NCI-H524 treated with DMSO at 0.1 percent for 48 hours (cell line): ENCODE results near the gene NKPD1.

Source experiments
- DNase-seq: peaks from one replicate; lab custom pipeline; 2025; lab: John Stamatoyannopoulos, UW

NKPD1 gene

DNA sequence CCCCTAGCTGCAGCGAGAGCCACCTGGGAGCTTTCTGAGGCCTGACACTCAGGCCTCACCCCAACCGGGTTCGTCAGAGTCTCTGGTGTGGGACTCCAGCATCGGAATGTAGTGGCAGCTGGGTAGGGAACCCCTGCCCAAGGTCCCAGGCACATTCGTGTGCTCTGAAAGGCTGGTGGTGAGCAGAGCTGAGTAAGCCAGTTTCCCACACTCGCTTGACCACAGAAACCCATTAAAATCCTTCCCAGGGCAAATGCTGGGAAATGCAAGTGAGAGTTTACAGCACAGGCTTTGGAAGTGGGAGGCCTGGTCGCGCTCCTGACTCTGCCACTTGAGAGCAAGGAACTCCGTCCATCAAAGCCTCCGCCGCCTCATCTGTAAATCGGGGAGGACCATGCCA lies 13.0 kb upstream of the NKPD1 start:
- DNase-seq: no peak

DNA sequence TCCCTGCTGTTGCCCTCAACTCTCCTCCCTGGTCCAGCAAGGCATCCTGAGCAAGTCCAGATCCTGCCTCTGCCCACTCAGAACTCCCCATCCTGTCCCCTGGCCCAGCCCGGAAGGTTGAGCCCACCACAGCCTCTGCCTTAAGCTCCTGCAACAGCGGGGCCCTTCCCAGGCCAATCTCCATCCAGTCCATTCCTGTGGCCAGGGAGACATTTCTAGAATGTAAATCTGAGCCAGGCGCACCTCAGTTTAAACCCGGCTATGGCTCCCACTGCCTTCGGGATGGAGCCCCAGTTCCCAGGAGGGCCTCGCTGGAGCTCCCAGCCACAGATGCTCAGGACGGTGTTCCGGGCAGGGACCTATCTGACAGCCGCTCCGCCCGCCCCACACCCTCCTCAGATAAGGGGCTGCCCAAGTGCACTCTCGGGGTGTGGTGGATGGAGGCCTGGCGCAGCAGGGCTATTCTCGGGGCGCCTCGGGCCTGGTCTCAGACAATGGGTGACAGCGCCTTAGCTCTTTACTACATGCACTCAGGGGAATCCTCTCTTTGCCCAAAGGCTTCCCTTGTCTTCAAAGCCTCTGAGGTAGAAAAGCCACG lies 11.9 kb upstream of the NKPD1 start:
- DNase-seq: no peak

DNA sequence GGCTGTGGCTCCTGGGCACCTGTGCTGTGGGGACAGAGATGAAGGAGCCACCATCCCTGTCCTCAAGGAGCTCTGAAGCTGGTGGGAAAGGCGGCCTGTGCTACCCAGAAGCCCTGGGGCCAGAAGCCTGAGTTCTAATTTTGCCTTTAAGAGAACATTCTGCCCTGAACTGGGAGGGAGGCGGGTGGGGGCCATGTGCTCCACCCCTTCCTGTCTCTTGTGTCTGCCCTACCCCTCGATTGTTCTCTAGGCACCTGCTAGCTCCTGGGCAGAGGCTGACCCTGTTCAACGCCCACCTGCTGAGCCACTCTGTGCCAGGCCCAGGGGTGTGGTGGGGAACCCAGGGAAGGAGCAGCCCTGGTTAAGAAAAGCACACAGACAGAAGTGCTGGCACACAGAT lies 11.4 kb upstream of the NKPD1 start:
- DNase-seq: no peak

DNA sequence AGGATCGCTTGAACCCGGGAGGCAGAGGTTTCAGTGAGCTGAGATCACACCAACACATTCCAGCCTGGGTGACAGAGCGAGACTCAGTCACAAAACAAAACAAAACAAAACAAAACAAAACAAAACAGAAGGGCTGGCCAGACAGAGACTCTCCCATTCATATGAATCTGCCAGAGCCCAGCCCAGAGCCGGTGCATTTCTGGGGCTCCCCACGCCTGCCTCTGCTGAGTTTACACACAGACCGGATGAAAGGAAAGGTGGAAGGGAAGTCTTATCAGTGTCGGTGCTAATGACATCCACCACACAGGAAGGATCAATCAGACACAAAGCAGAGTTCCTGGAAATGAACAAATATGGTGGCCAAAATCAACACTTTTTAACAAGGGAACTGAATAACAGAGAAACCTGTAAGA lies 10.4 kb upstream of the NKPD1 start:
- no peak for DNase-seq

DNA sequence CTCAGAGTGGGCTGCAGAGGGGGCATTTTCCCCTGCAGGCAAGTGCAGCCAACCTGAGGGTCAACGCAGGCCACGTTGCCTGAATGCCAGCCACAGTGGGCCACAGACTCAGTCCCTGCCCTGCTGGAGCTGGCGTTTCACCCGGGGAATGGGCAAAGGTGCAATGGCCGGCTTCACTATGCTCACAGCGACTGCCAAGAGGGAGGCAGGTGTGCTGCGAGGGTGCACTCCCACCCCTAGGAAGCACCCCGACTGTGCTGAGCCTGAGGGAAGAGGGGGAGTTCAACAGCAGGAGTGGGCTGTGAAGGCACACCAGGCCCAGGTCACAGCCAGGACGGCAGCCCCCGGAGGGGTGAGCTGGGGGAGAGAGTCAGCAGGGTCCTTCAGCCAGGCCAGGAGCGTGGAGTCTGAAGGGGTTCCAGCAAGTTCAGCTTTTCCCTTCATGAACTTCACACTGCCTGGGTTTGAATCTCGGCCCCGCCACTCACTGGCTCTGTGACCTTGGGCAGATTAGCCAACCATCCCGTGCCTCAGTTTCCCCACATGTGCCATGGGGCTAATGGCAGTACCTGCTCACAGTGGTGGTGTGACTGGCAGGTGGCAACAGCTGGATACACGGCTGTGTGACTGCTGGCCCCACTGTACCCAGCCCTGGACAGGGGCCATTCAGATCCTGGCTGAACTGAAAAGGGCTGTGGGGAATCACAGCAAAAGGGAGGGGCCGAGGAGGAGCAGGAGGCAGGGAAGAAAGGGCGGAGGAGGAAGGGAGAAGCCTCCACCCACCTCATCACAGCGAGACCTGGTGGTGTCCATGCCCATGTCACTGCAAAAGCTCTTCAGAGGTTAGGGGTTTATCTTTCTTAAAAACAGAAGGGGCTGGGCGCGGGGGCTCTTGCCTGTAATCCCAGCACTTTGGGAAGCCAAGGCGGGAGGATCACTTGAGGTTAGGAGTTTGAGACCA lies 9.6 kb upstream of the NKPD1 start:
- no peak for DNase-seq

DNA sequence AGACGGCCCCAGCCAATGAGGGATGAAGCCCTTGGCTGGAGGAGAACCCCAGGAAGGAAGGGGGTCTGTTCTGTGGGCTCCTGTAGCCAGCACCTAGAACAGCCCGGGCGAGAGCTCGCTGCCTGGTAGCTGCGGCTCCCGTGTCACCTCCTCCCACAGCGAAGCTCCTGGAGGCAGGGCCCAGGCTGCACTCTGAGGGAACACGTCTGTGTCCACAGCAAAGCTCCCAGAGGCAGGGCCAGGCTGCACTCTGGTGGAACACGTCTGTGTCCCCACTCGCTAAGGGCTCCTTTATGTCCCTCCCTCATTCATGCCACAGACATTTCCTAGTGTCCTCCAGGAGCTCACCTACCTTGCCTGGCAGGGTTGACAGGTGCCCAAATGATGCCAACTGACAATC lies 8.8 kb upstream of the NKPD1 start:
- no peak for DNase-seq

DNA sequence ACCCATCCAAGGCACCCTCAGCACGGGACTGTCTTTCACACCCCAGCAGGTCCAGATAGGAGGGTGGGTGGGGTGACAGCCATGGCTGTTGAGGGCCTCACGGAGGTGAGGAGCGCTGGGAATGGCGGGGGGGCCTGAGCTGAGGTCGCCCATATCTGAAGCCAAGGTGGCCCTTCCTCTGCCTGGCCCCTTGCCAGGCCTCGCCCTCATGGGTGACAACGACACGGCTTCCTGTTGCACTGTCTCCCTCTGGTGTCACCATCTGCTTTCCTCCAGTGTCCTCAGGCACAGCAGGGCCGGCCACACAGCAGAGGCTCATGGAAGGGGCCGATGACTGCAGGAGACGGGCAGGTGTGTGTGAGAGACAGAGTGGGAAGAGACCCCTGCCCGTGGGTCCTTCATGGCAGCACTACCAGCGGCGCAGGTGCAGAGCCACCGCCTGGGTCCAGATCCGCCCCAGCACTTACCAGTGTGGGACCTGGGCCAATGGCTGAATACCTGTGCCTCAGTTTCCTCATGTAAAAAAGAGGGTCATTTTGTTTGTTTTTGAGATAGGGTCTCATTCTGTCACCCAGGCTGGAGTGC lies 8.1 kb upstream of the NKPD1 start:
- no peak for DNase-seq

DNA sequence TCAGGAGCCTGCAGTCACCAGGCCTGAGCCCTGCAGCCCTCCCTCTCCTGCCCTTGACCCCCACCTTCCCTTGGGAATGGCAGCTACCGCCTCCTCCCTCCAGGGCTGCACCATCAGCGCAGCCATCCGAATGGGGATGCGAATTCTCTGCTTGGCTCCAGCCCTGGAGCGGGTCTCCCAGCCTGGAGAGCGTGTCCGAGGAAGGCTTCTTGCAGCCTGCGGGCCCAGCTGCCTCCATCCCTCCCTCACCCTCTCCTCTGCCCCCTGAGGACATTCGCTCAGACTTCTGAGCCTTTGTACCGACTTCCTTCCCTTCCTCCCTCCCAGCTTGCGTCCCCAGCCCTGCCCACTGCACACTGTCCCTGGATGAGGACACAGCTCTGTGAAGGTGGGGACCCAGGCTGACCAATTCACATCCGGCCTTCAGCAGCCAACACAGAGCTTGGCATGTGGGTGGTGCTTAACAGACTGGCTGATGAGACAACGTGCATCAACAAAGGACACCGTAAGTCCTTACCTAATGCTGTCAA lies 6.0 kb upstream of the NKPD1 start:
- DNase-seq: no peak

DNA sequence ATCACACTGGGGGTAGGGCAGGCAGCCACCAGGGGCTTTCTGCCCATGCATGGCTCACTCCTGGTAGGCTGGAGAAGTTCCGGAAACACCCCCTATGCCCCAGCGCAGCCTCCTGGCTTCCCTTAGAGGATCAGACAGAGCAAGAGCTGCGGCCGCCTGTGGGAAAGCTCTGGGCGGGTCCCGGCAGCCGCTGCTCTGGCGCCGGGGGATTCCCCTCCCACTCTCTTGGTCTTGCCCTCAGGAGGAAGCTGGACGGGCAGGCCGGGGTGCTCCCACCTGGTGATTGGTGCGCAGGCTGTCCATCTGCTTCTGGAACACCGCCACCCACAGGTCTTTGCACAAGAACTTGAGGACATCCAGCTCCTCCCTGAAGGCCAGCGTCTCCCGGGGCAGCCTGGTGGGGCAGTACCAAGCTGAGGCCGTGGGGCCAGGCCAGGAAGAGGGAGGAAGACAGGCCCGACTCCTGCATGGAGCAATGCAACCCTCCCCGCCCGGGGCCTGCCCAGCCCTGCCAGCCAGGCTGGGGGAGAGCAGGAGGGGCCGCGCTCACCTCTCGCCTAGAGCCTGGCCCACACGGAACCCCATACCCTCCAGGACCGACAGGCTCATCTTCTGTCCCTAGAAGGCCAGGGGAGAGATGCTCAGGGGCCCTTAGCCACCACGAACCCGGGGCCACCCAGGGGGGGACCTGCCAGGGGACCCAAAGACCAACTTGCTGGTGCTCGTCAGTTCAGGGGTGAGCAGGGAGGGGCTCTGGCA lies 4.0 kb upstream of the NKPD1 start:
- no peak for DNase-seq

DNA sequence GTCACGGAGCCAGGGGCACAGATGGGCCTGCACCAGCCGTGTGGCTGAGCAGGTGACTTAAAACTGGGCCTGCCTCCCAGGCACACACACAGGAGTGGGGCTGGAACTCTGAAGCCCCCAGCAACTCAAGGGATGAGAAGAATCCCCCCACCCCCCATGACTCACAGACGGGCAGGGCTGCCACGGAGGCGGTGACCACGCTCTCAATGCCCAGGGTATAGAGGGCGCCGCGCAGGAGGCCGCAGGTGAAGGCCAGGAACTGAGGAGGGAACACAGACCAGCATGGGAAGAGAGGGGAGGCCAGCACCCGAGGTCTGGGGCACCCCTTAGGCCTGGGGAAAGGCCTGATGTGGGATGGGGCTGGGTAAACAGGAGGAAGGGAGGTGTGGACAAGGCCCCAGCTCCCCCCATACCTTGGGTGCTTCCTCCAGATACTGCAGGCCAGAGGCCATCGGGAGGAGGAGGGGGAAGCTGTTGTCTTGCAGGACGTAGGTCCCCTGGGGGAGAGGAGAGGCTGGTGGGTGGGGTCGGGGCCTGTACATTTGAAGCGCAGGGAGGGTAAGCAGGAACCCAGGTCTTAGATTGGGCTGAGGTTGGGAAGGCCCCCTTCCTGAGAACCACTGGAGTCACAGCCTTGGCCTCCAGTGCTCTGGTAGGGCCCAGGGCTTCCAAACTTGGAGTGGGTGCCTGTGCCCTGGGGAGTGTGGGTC lies 3.1 kb upstream of the NKPD1 start:
- DNase-seq: no peak

DNA sequence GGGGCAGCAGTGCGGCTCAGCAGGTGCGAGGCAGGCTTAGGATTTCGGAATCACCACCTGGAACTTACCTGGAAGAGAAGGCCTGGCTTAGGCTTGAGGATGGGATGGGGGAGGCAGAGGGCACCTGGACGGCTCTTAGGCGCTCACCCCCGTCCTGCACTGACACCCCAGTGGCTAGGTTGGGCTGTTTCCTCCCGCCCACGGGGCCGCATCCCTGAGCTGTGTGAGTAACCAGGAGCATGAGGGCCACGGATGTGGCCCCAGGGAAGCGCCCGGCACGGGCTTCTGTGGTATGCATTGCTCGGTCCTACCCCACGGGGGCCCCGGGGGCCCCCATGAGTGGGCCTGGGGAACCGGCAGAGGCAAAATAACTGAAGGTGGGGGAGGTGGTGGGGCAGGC lies 2.4 kb upstream of the NKPD1 start:
- no peak for DNase-seq

DNA sequence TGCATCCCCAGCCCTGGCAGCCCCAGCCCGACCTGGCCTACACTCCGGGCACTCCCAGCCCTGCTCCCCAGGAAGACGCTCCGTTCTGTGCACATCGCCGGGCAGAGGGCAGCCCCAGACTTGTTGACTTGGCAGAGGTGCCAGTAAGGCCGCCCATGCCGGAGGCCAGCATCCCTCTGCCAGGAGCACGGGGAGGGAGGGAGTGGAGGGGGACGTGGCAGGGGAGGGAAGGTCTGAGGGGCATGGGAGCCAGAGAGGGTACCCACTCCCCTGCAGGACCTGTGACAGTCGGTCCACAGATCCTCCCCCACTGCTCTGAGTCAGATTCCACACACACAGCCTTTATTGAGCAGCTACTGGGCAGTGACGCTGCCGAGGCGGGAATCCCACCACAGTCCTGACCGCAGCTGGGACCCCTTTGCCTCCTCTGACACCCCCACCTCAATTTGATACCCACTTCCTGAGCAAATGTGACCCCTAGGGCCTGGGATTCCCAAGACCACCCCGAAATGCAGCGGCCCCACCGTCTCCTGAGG lies 1.9 kb upstream of the NKPD1 start:
- no peak for DNase-seq

DNA sequence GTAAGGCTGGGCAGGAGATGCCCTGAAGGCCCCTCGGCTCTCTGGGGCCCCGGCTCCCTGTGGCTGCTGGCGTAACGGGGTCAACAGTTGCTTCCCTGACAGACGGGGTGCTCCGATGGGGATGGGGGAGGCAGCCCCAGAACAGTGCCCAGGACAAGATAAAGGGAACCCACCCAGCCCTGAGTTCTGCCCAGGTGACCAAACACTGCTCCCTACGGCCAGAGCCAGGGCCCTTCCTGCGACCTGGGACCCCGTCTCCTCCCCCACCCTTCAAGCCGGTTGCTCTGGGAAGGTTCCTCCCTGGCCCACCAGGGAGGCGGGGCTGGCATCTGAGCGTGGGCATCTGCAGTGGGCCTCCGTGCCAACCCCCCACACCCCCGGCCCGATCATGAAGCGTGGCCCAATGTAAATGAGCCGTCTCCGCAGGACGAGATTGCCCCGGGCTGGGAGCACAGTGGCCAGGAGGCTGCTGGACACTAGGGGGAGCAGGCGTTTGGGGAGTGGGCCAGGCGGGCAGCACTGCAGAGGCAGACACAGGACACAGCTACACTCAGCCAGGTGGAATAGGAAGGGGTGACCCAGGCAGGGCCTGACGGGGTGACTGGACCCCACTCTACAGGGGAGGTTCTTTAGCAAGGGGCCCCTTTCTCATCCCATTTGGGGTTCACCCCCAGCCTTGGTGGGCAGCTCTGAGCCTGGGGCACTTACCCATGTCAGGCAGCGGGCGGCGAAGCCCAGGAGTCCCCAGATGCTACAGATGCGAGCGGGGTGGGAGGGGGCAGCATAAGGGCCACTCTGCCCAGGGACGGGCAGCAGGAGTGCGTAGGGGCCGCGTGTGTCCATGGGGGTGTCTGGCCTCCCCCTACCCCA lies 1.2 kb upstream of the NKPD1 start:
- no peak for DNase-seq

DNA sequence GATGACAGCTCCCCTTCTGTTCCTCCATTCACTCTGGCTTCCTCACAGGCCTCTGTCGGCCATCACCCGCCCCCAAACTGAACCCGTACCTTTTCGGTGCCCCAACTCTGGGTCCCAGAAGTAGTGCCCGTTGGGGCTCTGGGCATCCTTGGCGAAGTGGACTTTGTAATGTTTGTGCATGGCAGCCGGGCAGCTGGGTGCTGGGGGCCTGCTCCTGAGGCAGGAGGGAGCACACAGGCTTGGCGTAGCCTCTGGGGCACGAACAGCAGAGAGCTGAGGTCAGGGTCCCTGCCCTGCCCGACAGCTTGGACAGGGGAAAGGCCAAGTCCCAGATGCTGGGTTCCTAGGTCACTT lies 834 bp downstream of the NKPD1 start:
- no peak for DNase-seq

DNA sequence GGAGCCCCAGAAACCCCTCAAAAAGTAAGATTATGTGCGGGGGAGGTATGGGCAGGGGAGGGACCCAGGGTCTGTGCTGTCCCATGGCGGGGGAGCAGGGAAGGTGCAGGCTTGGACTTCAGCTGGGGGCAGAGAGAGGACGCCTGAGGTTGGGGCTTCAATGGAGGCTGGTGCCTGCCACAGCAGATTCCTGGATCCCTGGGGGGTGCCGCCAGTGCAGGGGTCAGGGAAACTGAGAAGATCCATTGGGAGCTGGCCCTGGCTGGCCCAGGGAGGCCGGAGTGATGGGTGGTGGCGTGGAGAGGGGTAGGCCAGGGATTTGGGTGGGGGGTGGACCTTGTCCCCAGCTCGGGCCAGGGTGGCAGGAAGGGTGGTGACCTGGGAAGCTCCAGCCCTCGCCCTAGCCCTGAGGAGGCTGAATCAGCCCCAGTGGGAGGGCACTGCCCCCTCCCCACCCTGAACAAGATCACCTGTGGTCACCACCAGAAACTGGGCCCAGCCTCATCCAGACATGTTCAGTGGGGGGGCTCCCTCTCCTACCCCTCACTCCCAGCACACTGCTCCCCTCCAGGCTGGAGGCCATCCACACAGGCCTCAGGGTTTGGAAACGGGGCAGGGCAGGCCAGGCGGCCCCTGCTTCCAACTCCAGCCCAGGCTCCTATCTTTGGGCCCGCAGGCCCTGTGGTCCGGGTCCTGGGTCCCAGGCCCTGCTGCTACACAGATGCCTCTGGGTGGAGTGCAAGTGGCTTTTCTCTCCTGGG lies 1.4 kb downstream of the NKPD1 start:
- DNase-seq: no peak

DNA sequence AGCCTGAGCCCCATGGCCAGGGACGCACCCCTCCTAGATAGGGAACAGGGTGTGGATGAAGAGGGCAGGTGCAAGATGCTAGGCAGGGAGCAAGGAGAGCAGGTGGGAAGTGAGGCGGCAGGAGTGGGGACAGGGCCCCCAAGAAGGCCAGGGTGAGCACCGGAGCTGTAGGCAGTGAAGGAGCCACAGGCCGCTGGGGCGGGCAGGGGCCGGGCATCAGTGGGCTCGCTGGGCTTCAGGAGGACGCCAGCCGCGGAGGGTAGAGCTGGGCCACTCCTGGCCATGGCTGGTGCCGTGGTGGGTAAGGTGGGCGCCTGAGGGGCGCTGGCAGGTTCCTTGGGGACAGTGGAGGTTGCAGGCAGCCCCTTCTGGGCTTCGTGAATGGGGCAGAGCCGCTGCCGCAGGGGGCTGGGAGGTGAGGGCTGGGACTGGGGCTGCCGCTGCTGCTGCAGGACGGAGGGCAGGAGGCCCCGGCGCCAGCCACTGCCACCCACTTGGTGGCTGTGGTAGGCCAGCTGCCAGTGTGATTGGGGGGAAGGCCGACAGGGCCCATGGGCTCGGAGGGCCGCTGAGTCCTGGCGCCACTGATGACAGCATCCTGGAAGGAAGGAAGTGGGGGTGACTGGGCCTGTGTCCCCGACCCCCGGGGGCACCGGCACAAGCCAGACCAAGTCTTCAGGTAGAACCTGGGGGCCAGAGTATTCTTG lies 2.1 kb downstream of the NKPD1 start:
- DNase-seq: no peak

DNA sequence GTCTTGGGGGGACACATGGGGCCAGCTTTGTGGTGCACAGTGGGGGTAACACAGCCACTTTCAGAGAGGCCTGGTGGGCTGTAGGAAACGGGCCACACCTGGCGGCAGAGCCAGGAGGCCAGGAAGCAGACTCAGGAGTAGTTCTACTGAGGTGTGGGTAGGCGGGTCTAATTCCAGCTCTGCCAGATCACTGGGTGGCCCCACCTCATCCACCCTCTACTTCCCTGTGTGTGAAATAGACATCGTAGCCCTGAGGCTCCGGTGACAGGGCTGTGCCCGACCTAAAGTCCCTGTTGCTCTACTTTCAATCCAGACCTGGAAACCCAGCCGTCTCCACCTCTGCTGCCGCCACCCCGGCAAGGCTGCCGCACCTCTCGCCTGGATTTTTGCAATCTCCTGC lies 4.0 kb downstream of the NKPD1 start:
- DNase-seq: no peak

DNA sequence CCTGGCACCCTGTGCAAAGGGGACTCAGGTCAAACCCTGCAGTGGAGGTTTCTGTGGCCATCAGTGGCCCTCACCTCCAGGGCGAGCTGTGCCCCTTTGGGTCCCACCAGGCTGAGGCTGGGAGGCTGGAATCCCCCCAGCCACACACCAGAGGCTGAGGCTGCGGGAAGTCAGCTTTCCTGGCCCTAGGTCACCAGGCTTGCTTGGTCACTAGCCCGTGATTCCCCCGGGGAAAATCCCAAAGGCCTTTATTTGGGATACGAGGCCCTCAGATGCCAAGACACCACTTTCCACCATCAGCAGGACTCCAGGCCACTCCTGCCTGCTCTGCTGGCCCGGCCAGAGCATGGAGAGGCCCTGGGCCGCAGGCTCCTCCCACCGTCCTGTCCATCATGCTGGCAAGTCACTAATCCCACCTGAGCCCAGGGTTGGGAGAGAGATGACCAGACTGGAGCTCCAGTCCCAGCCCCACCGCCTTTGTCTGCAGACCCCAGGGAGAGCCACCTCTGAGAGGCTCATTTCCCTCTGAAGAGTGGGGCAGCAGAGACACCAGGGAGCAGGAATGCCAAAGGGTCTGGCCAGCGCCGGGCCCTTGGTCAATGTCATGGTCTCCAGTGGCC lies 4.7 kb downstream of the NKPD1 start:
- no peak for DNase-seq
